ENCODE data around the gene PRSS21.

DNA sequence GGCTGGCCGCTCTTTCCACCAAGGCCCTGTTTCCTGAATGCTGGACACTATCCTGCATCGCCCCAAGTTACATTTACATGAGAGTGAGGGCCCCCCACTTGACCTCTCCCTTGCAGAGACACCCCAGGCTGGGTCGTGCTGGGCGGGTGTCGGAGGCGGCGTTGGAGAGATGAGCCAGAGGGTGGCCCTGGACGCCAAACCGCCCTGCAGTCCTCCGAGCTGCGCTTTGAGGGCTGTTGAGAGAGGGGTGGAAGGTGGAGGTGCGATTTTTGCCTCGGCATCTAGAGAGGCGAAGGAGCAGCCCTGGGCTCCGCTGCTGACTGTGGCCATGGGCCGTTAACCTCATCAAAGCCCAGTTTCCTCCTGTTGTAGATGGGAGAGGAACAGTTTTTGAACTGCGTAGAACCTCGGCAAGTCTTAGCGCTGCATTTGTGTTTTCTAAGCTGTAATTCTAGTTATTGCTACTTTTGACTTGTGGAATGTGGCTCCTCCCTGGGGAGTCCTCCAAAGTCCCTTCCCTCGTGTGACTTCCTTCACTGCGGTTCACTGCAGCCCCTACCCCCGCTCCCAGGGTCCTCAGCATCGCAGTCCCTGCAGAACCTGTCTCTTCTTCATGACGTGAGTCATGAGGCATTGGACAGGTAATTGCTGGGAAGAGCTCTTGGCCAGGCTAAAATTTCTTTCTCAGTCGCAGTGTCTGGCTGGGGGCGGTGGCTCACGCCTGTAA is 39.0 kb upstream of the PRSS21 start:
- TF ChIP-seq GABPA (IDR thresholded peaks at IDR 0.05 in 1 of 2, conservative IDR thresholded peaks at IDR 0.05 in 1 of 2) (no peak), RAD21 (IDR thresholded peaks at IDR 0.05) (no peak), YY1 (IDR thresholded peaks at IDR 0.05) (no peak), SP1 (IDR thresholded peaks at IDR 0.05) (no peak)
- TF ChIP-seq, protein P1, sequence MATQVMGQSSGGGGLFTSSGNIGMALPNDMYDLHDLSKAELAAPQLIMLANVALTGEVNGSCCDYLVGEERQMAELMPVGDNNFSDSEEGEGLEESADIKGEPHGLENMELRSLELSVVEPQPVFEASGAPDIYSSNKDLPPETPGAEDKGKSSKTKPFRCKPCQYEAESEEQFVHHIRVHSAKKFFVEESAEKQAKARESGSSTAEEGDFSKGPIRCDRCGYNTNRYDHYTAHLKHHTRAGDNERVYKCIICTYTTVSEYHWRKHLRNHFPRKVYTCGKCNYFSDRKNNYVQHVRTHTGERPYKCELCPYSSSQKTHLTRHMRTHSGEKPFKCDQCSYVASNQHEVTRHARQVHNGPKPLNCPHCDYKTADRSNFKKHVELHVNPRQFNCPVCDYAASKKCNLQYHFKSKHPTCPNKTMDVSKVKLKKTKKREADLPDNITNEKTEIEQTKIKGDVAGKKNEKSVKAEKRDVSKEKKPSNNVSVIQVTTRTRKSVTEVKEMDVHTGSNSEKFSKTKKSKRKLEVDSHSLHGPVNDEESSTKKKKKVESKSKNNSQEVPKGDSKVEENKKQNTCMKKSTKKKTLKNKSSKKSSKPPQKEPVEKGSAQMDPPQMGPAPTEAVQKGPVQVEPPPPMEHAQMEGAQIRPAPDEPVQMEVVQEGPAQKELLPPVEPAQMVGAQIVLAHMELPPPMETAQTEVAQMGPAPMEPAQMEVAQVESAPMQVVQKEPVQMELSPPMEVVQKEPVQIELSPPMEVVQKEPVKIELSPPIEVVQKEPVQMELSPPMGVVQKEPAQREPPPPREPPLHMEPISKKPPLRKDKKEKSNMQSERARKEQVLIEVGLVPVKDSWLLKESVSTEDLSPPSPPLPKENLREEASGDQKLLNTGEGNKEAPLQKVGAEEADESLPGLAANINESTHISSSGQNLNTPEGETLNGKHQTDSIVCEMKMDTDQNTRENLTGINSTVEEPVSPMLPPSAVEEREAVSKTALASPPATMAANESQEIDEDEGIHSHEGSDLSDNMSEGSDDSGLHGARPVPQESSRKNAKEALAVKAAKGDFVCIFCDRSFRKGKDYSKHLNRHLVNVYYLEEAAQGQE (IDR thresholded peaks at IDR 0.05): no peak
- TF ChIP-seq, protein P2, sequence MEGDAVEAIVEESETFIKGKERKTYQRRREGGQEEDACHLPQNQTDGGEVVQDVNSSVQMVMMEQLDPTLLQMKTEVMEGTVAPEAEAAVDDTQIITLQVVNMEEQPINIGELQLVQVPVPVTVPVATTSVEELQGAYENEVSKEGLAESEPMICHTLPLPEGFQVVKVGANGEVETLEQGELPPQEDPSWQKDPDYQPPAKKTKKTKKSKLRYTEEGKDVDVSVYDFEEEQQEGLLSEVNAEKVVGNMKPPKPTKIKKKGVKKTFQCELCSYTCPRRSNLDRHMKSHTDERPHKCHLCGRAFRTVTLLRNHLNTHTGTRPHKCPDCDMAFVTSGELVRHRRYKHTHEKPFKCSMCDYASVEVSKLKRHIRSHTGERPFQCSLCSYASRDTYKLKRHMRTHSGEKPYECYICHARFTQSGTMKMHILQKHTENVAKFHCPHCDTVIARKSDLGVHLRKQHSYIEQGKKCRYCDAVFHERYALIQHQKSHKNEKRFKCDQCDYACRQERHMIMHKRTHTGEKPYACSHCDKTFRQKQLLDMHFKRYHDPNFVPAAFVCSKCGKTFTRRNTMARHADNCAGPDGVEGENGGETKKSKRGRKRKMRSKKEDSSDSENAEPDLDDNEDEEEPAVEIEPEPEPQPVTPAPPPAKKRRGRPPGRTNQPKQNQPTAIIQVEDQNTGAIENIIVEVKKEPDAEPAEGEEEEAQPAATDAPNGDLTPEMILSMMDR (IDR thresholded peaks at IDR 0.05; ENCODE audit: low read depth, low read length, missing input control): no peak
- TF ChIP-seq, protein P3, sequence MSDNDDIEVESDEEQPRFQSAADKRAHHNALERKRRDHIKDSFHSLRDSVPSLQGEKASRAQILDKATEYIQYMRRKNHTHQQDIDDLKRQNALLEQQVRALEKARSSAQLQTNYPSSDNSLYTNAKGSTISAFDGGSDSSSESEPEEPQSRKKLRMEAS (IDR thresholded peaks at IDR 0.05): no peak

All from liver (tissue), 3 donors.